Stimulated activated naive CD8-positive, alpha-beta T cell treated with anti-CD3 and anti-CD28 coated beads, Interleukin-15, amount 100 ng/mL, for 72 hours (primary cell): ENCODE measurements around the gene MMP17.
"Not testable (repeated sequence)": the region's sequence is repeated elsewhere in the genome, so short reads cannot be mapped to it uniquely, and the experiment has no call there.

Experiments used
- ATAC-seq: fragments of 150-1000 bp; cut with Tn5 transposase; 2 replicates; pipeline ENCODE4 v1.10.0; 2021; ENCODE audit warnings: mild to moderate bottlenecking, moderate library complexity
- DNase-seq, 2 donors: peaks; one replicate each; pipeline ENCODE4 v3.0.0; 2021 to 2022
- H3K27ac Mint-ChIP-seq, 2 donors: one replicate each; pipeline ENCODE4 v1.8.0; 2022; ENCODE audit warnings: mild to moderate bottlenecking in 2 of 2, mixed read lengths in 2 of 2, moderate library complexity in 2 of 2
- H3K27me3 Mint-ChIP-seq: one replicate; pipeline ENCODE4 v1.8.0; 2022; ENCODE audit warnings: mixed read lengths
- H3K4me1 Mint-ChIP-seq: one replicate; pipeline ENCODE4 v1.8.0; 2022; ENCODE audit warnings: mild to moderate bottlenecking, mixed read lengths
- H3K4me3 Mint-ChIP-seq, 2 donors: one replicate each; pipeline ENCODE4 v1.8.0; 2022; ENCODE audit warnings: mild to moderate bottlenecking in 2 of 2, mixed read lengths in 2 of 2, moderate library complexity in 1 of 2
- H3K9me3 Mint-ChIP-seq, 2 donors: one replicate each; pipeline ENCODE4 v1.8.0; 2022; ENCODE audit warnings: mixed read lengths in 2 of 2

The MMP17 gene

DNA sequence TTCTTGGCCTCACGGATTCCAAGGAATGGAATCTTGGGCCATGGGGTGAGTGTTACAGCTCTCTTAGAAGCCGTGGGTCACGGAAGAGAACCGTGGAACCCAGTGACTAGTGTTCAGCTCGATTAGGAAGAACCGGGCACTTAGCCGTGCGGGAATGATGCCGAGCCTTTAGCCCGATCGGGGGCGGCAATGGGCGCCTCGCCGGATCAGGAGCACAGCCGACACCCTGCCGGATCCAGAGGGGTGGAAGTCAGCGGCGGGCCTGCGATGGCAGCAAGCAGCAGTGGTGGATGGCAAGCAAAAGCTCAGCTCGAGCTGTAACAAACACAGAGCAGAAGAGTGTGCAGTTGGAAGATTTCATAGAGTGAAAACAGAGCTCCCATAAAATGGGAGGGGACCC, 45.1 kb downstream of the MMP17 start:
- peaks cover 8% of the 10 kb centered on the region for H3K27me3 Mint-ChIP-seq

DNA sequence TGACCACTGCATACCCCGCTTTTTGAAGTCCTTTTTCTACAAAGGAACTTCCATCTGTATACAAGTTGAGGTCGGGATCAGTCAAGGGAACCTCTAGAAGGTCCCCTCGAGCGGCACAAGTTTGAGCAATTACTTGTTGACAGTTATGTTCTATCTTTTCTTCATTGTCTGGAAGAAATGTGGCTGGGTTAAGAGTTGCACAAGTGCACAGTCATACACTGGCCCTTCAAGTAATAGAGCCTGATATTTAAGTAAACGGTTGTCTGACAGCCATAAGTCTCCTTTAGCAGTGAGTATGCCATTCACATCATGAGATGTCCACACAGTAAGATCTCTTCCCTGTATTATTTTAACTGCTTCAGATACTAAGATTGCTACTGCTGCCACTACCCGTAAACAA, 46.8 kb downstream of the MMP17 start:
- ATAC-seq, DNase-seq, H3K4me3 Mint-ChIP-seq, H3K27me3 Mint-ChIP-seq, H3K27ac Mint-ChIP-seq, H3K4me1 Mint-ChIP-seq: not testable (repeated sequence)
- H3K9me3 Mint-ChIP-seq = peaks cover 5 to 14% of the 10 kb centered on the region in 2 donors

More for the DNA sequence above, 45.1 kb downstream of the MMP17 start:
- Mint-ChIP-seq H3K9me3 (peaks cover 5 to 14% of the 10 kb centered on the region in 2 donors), H3K4me1 (no peaks in the 10 kb centered on the region), H3K4me3 (no peak overlapping the region), H3K27ac (no peak overlapping the region)
- ATAC-seq (no peak), DNase-seq (no peak)

DNA sequence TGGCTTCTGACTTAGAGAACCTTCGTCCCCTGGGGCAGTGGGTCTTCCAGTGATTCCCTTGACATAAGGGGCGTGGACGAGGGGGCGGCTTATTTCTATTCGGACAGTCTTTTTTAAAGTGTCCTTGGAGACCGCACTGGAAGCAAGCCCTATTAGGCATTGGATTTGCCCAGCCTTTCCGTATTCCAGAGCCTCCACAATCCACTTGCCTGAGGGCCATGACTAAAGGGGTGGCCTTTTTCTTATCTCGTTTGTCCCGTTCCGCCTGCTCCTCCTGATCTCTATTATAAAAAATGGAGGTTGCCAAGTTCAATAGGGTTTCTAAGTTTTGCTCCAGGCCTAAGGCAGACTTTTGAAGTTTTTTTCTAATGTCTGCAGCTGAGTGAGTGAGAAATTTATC, 49.0 kb downstream of the MMP17 start:
- Mint-ChIP-seq H3K27me3 (peaks cover 14% of the 10 kb centered on the region), H3K9me3 (peaks cover 5 to 14% of the 10 kb centered on the region in 2 donors)
- H3K4me1 Mint-ChIP-seq, ATAC-seq, H3K27ac Mint-ChIP-seq, H3K4me3 Mint-ChIP-seq, DNase-seq: not testable (repeated sequence)

GRCh38 chr12:131878436-131878835, 50.2 kb downstream of the MMP17 start:
- not testable (repeated sequence) for H3K4me3 Mint-ChIP-seq, DNase-seq, H3K4me1 Mint-ChIP-seq, H3K9me3 Mint-ChIP-seq, ATAC-seq, H3K27ac Mint-ChIP-seq
- peaks cover 15% of the 10 kb centered on the region for H3K27me3 Mint-ChIP-seq

- Mint-ChIP-seq H3K9me3 (peaks cover 0 to 7% of the 10 kb centered on the region in 2 donors), H3K4me3 (no peak overlapping the region), H3K27me3 (peaks cover 10% of the 10 kb centered on the region), H3K4me1 (no peaks in the 10 kb centered on the region), H3K27ac (no peak overlapping the region)
- ATAC-seq (no peak), DNase-seq (no peak)
Measured at GRCh38 chr12:131882804-131883520, 54.8 kb downstream of the MMP17 start.

DNA sequence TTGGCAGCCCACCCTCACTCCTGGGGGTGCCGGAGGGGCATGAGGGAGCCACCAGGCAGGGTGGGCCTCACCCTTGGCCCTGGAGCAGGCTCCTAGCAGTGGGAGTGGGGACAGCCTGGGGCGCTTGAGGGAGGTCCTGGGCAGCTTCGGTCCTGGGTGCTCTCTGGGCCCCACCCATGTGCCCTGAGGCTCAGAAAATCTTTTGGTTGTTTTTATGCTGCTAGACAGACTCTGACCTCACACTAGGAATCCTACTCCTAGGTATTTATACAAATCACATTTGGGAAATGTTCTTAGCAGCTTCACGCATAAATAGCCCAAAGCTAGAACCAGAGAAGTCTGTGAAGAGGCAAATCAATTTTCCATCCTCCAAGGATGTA, 55.3 kb downstream of the MMP17 start:
- ATAC-seq = no peak
- Mint-ChIP-seq H3K4me1 (no peaks in the 10 kb centered on the region), H3K27ac (no peak overlapping the region), H3K27me3 (peaks cover 7% of the 10 kb centered on the region), H3K9me3 (peaks cover 0 to 7% of the 10 kb centered on the region in 2 donors), H3K4me3 (no peak overlapping the region)
- no peak for DNase-seq

GRCh38 chr12:131885076-131885475, 56.9 kb downstream of the MMP17 start:
- not testable (repeated sequence) for H3K27me3 Mint-ChIP-seq, DNase-seq, H3K4me3 Mint-ChIP-seq, ATAC-seq, H3K27ac Mint-ChIP-seq, H3K4me1 Mint-ChIP-seq, H3K9me3 Mint-ChIP-seq

GRCh38 chr12:131885543-131886057, 57.4 kb downstream of the MMP17 start:
- Mint-ChIP-seq H3K9me3 (peaks cover 0 to 7% of the 10 kb centered on the region in 2 donors), H3K27ac (no peak overlapping the region), H3K4me3 (no peak overlapping the region), H3K27me3 (peaks cover 7% of the 10 kb centered on the region), H3K4me1 (no peaks in the 10 kb centered on the region)
- ATAC-seq = no peak
- DNase-seq = no peak

- H3K9me3 Mint-ChIP-seq, H3K4me3 Mint-ChIP-seq, ATAC-seq, H3K27ac Mint-ChIP-seq, DNase-seq, H3K27me3 Mint-ChIP-seq: not testable (repeated sequence)
- H3K4me1 Mint-ChIP-seq = peaks cover 12% of the 10 kb centered on the region
Measured at GRCh38 chr12:131891722-131892121, 63.5 kb downstream of the MMP17 start.

- DNase-seq (no peak), ATAC-seq (no peak)
- Mint-ChIP-seq H3K4me1 (peaks cover 21% of the 10 kb centered on the region), H3K4me3 (no peak overlapping the region), H3K27me3 (no peaks in the 10 kb centered on the region), H3K27ac (no peak overlapping the region), H3K9me3 (no peaks in the 10 kb centered on the region)
Measured at GRCh38 chr12:131892711-131893604, 64.8 kb downstream of the MMP17 start.

GRCh38 chr12:131893605-131894312, 65.6 kb downstream of the MMP17 start:
- Mint-ChIP-seq H3K27ac (peak overlapping the region in 1 of 2 donors; percentile 51), H3K27me3 (no peaks in the 10 kb centered on the region)
- ATAC-seq = no peak

DNA sequence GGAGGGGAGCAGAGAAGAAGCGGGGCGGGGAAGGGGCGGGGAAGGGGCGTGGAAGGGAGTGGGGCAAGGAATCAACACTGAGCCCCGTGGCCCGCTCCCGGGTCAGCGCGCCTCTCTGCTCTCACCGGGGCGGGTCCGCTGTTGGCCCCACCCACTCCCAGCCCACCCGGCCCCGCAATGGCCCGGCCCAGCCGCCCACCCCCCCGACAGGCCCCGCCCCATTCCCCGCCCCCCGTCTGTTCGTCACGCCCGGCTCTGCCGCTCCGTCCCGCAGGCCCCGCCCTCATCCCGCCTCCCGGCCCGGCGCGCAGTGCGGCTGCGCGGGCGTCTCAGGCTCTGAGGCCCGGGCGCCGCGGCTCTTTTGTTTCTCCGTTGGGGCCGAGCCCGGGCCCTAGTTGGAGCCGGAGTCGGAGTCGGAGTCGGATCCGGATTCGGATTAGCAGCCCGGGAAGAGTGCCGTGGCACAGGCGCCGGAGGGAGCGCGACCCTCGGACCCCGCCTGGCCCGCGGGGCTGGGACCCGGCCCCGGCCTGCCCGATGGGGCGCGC, 66.2 kb downstream of the MMP17 start, which contains the start of gene ULK1:
ULK1 (plus strand) TSS at position 310 of the 548 bp plus-strand sequence. CDS start 380 bp downstream, outside the sequence.
- DNase-seq (peak; percentile 89 to 94), ATAC-seq (peak; percentile 83)
- peak within 1 kb of the TSS; percentile 89 to 94 for H3K27ac Mint-ChIP-seq

More at GRCh38 chr12:131893605-131894312, 65.6 kb downstream of the MMP17 start:
- DNase-seq = no peak
- Mint-ChIP-seq H3K4me3 (peak overlapping the region; percentile 60 to 66), H3K4me1 (peaks cover 27% of the 10 kb centered on the region), H3K9me3 (no peaks in the 10 kb centered on the region)

DNA sequence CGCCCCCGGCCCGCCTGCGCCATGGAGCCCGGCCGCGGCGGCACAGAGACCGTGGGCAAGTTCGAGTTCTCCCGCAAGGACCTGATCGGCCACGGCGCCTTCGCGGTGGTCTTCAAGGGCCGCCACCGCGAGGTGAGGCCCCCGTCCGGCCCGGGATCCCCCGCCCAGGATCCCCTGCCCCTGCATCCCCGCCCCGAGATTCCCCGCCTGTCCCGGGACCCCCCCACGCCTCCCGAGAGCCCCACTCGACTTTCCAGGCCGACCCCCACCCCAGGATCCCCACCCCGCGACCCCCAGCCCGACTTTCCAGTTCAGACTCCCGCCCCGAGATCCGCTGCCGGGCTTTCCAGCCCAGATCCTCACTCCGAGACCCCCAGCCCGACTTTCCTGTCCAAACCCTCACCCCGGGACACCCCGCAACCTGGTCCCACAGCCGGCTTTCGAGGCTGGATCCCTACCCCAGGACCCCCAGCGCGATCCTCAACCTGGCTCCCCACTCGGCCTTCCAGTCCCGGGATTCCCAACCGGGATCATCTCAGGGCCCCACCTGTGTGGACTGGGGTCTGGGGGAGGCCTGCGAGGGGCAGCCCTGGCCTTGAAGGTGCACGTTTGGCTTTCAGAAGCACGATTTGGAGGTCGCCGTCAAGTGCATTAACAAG, 66.9 kb downstream of the MMP17 start:
- Mint-ChIP-seq H3K27me3 (no peaks in the 10 kb centered on the region), H3K9me3 (no peaks in the 10 kb centered on the region), H3K27ac (peak overlapping the region; percentile 89 to 94), H3K4me1 (peaks cover 30% of the 10 kb centered on the region), H3K4me3 (peak overlapping the region; percentile 88 to 93)
- ATAC-seq = no peak
- peak; percentile 22 to 23 for DNase-seq

More for the DNA sequence above, 66.2 kb downstream of the MMP17 start, which contains the start of gene ULK1:
- Mint-ChIP-seq H3K4me3 (peak within 1 kb of the TSS; percentile 88 to 93), H3K9me3 (no peaks in the 10 kb centered on the region), H3K4me1 (peaks cover 27% of the 10 kb centered on the region), H3K27me3 (no peaks in the 10 kb centered on the region)

DNA sequence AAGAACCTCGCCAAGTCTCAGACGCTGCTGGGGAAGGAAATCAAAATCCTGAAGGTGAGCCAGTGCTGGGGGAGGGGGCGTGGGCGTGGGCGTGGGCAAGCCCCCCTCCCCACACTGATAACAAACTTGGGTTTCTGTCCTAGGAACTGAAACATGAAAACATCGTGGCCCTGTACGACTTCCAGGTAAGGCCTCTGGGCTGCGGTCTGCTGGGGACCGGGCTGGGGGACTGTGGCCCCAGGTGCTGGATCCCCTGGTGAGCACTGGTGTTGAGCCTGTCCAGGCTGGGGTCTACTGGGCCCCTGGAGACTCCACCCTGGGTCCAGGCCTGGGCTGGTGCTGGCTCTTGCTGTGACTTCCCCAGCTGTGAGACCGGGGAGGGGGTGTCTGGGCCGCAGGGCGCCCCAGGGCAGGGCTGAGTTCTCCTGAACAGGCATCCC, 67.5 kb downstream of the MMP17 start:
- ATAC-seq (no peak), DNase-seq (peak in 1 of 2 donors; percentile 23)
- H3K4me3 Mint-ChIP-seq = peak overlapping the region; percentile 88 to 93
- no peaks in the 10 kb centered on the region for H3K9me3 Mint-ChIP-seq
- H3K4me1 Mint-ChIP-seq = peaks cover 35% of the 10 kb centered on the region
- no peaks in the 10 kb centered on the region for H3K27me3 Mint-ChIP-seq
- peak overlapping the region; percentile 89 to 94 for H3K27ac Mint-ChIP-seq
